Gastroesophageal sphincter (tissue), 2 donors: Measurements from ENCODE around the gene STX1A.

ENCODE experiments used
- EP300 ChIP-seq: sonication (generic); formaldehyde crosslinking; IDR thresholded peaks from one replicate; pipeline ENCODE4 v1.6.1; 2017; ENCODE audit warnings: antibody characterized with exemption, mild to moderate bottlenecking
- POLR2A ChIP-seq, 2 donors: fragments of 450-650 bp; IDR thresholded peaks; one replicate each; pipeline ENCODE4 v1.6.1; 2017; ENCODE audit warnings: antibody characterized with exemption in 2 of 2, mild to moderate bottlenecking in 2 of 2, moderate library complexity in 1 of 2

- TF ChIP-seq EP300 (no peak), POLR2A (IDR thresholded peaks at IDR 0.05) (no peak)
Observed at GRCh38 chr7:73688288-73688687, 31.2 kb downstream of the STX1A start.
